ENCODE data around the gene NKPD1.

Gene NKPD1, protein sequence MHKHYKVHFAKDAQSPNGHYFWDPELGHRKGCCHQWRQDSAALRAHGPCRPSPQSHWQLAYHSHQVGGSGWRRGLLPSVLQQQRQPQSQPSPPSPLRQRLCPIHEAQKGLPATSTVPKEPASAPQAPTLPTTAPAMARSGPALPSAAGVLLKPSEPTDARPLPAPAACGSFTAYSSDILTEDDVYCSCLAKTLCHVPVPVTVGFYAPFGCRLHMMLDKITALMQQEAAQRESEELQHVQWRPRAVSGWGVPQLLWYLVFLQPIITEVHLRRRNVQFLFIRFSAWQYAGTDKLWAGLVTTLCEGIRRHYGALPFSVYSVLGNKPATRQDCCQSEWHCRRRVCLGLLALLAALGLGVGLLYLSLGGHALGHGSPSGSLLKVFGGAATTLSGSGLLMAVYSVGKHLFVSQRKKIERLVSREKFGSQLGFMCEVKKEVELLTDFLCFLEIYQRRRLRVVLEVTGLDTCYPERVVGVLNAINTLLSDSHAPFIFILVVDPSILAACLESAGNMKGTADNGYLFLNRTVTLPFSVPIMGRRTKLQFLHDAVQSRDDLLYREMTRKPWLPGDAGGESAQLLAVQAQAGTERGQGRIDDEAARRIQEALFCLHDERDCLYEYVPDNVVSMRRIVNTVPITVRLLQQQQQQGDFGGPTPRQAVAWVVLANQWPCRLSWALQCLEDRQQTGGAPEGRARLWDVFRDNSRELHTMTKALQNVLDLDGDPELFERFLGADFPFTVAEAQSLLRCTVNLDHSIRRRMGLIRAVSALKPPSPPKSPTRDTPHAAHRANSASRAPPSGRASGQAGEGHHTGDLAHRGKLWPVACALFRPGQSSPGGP

DNA sequence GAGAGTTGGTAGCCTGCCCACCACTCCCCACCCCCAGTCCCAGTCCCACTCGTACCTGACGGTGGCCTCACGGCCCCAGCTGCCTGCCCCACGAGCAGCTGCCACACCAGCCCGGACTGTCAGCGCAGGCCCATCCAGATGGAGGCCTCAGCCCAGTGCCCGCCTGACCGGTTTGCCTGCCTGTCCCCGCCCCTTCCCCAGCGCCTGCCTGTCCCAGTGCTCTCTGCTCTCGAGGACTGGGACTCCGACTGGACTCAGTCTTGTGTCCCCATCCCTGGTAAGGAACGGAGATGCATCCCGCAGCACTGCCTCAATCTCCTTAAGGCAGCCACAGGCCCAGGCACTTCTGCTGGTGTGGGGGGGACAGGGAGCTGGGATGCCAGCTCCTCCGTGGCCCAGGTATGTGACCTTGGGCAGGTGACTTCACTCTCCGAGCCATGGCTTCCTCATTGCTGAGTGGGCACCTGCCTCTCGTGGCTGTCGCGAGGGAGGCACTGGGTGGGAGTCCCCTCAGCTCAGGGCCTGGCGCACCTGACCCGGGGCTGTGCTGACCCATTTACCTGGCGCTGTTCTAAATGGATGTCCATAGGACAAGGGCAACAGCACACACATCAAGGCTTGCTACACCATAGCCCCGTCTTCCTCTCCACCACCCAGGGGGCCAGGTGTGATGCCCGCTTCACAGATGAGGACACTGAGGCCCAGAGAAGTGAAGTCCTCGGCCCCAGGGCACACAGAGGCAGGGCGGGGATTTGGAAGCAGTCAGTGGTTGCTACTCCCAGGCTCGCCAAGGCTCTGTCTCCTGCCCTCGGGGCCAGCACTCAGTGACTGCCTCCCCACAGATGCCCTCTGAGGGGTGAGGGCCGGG lies at the start of gene NKPD1:
Gene NKPD1, minus strand, starts transcription at position 113 of the 868 bp plus-strand sequence. CDS start 832 bp downstream, outside the sequence.
- DNase-seq (ENCODE audit: low read depth in 2 of 2): no peak

DNA sequence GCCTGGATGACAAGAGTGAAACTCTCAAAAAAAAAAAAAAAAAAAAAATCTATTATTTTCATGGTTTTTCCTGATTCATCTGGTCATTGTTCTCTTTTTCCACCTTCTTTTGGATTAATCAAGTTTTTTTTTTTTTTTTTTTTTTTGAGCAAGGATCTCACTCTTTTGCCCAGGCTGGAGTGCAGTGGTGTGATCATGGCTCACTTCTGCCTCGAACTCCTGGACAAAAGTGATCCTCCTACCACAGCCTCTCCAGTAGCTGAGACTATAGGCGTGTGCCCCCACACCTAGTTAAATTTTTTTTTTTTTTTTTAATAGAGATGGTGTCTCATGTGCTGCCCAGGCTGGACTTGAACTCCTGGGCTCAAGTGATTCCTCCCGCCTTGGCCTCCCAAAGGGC lies 45.5 kb upstream of the NKPD1 start:
- DNase-seq (ENCODE audit: low read depth in 2 of 2): no peak

- no peak for DNase-seq (ENCODE audit: low read depth in 2 of 2)
These were observed 45.0 kb upstream of the NKPD1 start for GRCh38 chr19:45205810-45206209.

DNA sequence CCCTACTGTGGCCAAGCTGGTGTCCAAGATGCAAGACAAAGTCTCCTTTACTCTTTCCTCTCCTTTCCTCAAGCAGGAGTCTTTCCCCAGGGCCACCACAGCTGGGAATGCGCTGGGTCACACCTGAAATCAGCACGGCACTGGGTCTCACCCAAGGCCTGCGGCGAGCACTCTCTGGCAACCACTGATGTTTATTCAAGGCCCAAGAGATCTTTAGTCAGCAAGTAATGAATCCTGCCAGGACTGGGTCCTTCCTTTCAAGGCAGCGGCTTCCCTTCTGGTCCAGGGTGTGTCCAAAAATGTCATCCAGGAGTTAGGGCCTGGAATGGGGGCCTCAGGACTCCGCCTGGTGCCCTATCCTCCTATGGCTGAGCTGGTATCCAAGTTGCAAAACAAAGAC lies 41.9 kb upstream of the NKPD1 start:
- DNase-seq (ENCODE audit: low read depth in 2 of 2): no peak

GRCh38 chr19:45200568-45200967 lies 39.8 kb upstream of the NKPD1 start:
- DNase-seq (ENCODE audit: low read depth in 2 of 2): no peak

DNA sequence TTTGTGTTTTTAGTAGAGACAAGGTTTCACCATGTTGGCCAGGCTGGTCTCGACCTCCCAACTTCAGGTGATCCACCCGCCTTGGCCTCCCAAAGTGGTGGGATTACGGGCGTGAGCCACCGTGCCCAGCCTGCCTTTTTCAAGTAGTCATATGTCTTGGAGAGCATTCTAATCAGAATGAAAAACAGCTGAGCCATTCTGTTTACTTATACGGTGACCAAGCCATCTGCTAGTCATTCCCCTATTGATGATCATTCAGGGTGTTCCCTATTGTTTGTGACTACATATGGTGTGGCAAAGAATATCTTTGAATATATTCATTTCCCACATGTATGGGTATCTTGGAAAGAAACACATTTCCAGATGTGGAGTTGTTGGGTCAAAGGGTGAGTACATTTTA lies 35.0 kb upstream of the NKPD1 start:
- DNase-seq (ENCODE audit: low read depth in 2 of 2): no peak

DNA sequence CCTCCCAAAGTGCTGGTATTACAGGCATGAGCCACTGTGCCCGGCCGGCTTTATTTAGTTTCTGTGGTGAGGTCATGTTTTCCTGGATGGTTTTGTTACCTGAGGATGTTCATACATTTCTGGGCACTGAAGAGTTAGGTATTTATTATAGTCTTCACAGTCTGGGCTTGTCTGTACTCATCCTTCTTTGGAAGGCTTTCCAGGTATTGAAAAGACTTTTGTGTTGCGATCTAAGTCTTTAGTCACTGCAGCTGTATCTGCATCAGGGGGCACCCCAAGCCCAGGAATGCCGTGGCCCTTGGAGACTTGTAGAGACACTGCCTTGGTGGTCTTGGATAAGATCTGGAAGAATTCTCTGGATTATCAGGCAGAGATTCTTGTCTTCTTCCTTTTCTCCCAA lies 30.6 kb upstream of the NKPD1 start:
- DNase-seq (ENCODE audit: low read depth in 2 of 2): no peak

DNA sequence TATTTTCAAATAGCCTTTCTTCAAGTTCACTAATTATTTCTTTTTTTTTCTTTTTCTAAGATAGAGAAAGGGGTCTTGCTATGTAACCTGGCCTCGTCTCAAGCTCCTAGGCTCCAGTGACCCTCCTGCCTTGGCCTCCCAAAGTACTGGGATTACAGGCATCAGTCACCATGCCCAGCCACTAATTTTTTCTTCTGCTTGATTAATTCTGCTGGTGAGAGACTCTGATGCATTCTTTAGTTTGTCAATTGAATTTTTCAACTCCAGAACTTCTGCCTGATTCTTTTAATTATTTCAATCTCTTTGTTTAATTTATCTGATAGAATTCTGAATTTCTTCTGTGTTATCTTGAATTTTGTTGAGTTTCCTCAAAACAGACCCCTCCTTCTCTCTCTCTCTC lies 29.2 kb upstream of the NKPD1 start:
- no peak for DNase-seq (ENCODE audit: low read depth in 2 of 2)

DNA sequence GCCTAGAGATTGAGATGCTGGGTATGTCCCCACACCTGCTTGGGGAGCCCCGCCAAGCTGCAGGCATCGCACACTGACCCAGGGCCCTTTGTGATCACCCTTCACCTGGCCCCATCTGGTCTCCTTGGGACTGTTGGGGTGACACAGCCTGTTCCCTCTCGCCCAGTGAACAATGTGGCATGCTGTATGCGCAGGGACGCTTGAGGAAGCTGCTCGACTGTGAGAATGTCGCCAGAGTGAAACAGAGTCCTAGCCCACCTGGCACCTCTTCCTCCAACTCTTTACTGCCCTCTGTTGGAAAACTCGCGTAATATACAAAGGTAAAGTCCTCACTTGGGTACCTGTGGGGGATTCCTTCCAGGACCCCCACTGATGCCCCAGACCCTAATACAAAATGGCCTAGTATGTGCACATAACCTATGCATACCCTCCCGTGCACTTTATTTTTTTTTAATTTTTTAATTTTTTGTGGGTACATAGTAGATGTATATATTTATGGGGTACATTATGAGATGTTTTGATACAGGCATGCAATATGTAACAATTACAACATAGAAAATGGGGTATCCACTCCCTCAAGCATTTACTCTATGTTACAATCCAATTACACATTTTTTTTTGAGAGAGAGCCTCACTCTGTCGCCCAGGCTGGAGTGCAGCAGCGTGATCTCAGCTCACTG lies 26.8 kb upstream of the NKPD1 start:
- DNase-seq (ENCODE audit: low read depth in 2 of 2): no peak

- no peak for DNase-seq (ENCODE audit: low read depth in 2 of 2)
These were observed 25.9 kb upstream of the NKPD1 start for GRCh38 chr19:45186509-45187334.

- DNase-seq (ENCODE audit: low read depth in 2 of 2): no peak
These were observed 23.3 kb upstream of the NKPD1 start for GRCh38 chr19:45184115-45184514.

DNA sequence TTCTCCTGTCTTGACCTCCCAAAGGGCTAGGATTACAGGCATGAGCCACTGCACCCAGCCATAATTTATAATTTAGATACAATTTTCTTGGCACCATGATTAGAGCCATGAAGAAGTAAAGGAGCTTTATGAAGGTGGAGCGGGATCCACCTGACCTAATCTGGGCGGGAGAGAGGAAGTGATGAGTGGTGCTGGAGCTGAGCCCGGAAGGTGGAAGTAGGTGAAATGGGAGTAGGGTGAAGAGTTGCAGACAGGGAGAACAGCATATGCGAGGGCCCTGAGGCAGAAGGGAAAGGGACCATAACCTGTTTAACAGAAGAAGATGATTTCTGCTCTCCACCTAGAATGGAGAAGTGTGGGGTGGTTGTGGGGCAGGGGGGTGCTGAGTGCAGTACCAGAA lies 22.0 kb upstream of the NKPD1 start:
- no peak for DNase-seq (ENCODE audit: low read depth in 2 of 2)

DNA sequence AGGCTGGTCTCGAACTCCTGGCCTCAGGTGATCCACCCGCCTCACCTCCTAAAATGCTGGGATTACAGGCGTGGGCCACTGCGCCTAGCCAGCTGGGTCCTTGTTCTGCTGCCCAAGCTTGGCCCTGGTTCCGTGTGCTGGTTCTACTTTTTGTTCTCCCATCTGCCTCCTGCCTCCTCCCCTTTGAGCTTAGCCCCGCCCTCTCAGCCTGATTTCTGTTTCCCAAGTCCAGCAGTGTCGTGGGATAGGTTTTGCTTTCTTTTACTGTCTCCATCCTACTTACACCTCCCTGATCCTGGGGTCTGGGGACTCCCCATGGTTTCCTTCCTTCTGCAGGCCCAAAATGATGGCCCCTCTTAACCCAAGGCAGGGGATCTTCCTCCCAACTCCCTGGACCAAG lies 20.2 kb upstream of the NKPD1 start:
- no peak for DNase-seq (ENCODE audit: low read depth in 2 of 2)

DNA sequence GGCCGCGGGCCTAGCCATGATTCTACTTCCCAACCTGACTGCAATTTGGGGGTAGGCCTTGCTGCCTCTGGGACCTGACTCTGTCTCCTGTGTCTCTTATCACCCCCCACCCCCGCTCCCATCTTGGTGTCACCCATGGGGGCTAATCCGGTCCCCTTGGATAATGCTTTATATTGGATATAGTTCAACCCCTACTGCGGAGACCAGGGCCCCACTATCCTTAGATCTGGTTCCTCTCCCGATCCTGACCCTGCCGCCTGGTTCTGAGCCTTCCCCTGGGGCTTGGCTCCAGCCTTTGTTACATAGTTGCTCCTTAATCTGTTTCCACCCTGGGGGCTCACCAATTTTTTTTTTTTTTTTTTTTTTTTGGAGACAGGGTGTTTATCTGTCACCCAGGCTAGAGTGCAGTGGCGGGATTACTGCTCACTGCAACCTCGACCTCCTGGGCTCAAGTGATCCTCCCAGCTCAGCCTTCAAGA lies 19.1 kb upstream of the NKPD1 start:
- no peak for DNase-seq (ENCODE audit: low read depth in 2 of 2)

- DNase-seq (ENCODE audit: low read depth in 2 of 2): peak in 1 of 2 experiments; percentile 22
These were observed 18.5 kb upstream of the NKPD1 start for GRCh38 chr19:45179072-45179891.

DNA sequence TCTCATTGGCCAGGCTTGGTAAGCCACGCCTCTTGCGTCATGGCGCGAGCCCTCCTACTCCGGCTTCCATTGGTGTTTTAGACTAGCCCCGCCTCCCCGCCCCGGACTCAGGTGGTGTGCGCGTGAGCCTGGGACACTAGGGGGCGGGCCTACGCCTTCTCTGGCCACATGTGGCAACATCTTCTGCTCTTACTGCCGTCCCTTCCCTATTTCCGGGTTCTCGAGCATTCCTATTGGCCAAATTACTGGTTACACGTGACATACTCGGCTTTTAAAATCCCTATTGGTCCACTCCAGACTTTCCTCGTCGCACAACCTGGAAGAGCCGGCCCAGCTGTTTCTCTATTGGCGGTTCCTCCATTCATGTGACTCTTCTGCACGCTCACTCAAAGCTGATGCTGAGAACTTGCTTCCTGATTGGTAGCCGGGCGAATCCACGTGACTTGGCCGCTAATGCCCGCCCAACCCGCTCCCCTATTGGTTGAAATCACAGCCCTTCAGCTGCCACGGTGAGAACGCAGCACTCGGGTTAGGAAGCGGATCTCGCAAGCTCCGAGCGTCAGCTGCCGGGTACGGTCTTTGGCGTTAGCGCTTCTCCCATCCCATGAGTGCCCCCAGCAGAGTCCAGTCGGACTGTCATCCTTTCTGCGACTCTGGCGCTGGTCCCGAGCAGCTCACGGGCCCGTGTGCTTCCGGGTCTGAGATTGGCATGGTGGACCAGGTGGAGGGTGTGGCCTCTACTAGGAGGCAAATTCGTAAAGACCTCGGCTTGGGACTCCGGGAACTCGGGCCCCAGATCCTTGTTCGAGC lies 17.7 kb upstream of the NKPD1 start, which contains the start of gene BLOC1S3:
Gene BLOC1S3, plus strand, starts transcription at position 523 of the 810 bp plus-strand sequence. CDS start 513 bp downstream, outside the sequence.
- DNase-seq (ENCODE audit: low read depth in 2 of 2): peak; percentile 99 to 100

DNA sequence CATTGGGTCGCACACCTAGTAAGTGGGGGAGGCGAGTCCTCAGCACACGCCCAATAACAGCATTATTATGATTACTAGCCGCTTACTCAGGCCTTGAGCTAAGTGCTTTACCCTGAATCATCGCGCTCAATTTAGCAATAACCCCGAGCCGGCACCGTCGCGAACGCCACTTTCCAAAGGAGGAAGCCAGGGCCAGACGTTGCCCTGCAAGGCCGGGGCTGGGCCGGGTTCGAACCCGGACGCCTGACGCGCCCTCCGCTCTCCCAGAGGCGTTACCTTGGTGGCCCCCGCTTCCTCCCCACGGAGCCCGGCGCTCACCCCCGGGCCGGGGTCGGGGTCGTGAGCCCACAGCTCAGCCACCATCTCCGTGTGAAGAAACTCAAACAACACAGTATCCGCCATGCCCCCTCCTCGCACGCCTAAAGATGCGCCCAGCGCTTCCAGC lies 17.1 kb upstream of the NKPD1 start, which contains the start of gene TRAPPC6A:
Gene TRAPPC6A, minus strand, starts transcription at position 421 of the 445 bp plus-strand sequence. Its CDS starts 19 bp downstream, at position 402.
- DNase-seq (ENCODE audit: low read depth in 2 of 2): no peak

All from stimulated activated CD4-positive, alpha-beta T cell treated with anti-CD3 and anti-CD28 coated beads, Interleukin-12 subunit alpha, Interleukin-12 subunit beta, amount 100 ng/mL, for 24 hours (primary cell).